Hepatocyte (in vitro differentiated cells): Measurements from ENCODE around the gene ARFIP1.

Experiments used
- EZH2 ChIP-seq: fragments of 200-600 bp; sonication (generic); IDR thresholded peaks from 2 replicates; pipeline ENCODE4 v1.6.1; 2016; ENCODE audit warnings: antibody characterized with exemption, mild to moderate bottlenecking, borderline replicate concordance
- TF ChIP-seq, protein P1 (sequence below): fragments of 200-600 bp; sonication (generic); IDR thresholded peaks from 2 replicates; pipeline ENCODE4 v1.5.1; 2016; ENCODE audit warnings: antibody characterized with exemption, mild to moderate bottlenecking; ENCODE audit not compliant: poor library complexity

DNA sequence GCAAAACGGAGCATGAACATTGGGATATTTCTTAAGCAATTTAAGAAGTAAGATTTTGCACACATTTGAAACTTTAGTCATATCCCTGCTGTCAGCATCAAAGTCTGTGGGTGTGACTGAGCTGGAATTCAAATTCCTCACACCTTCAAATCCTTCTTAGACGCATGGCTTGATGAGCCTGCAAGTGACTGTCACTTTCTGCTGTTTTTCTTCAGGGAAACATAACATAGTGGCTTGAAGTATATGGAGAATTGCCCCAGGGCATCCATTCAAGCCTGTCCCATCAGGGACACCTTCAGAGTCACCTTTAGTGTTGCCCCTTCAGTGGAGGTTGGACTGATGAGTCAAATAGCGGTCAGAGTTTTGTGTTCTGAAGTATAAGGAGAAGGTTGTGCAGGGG is 173.8 kb downstream of the ARFIP1 start:
- TF ChIP-seq EZH2 = no peak
- TF ChIP-seq, protein P1, sequence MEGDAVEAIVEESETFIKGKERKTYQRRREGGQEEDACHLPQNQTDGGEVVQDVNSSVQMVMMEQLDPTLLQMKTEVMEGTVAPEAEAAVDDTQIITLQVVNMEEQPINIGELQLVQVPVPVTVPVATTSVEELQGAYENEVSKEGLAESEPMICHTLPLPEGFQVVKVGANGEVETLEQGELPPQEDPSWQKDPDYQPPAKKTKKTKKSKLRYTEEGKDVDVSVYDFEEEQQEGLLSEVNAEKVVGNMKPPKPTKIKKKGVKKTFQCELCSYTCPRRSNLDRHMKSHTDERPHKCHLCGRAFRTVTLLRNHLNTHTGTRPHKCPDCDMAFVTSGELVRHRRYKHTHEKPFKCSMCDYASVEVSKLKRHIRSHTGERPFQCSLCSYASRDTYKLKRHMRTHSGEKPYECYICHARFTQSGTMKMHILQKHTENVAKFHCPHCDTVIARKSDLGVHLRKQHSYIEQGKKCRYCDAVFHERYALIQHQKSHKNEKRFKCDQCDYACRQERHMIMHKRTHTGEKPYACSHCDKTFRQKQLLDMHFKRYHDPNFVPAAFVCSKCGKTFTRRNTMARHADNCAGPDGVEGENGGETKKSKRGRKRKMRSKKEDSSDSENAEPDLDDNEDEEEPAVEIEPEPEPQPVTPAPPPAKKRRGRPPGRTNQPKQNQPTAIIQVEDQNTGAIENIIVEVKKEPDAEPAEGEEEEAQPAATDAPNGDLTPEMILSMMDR = no peak
